ENCODE measurements around the gene SLC25A23.

Gene SLC25A23

GRCh38 chr19:6427131-6427530 lies 32.5 kb downstream of the SLC25A23 start:
- TF ChIP-seq FOXP2 (optimal IDR thresholded peaks at IDR 0.05; ENCODE audit: borderline replicate concordance, extremely low read depth, extremely low read length, insufficient read depth) (no peak), SIN3A (IDR thresholded peaks at IDR 0.05; ENCODE audit: borderline replicate concordance, insufficient read depth, low read length) (no peak), REST (IDR thresholded peaks at IDR 0.05; ENCODE audit: insufficient read depth in 1 of 2, low read depth in 2 of 2, low read length in 2 of 2) (no peak), POLR2AphosphoS5 (IDR thresholded peaks at IDR 0.05; ENCODE audit: low read depth, low read length) (no peak), TAF1 (IDR thresholded peaks at IDR 0.05; ENCODE audit: borderline replicate concordance, insufficient read depth, low read length) (no peak)

GRCh38 chr19:6425732-6426620 lies 33.6 kb downstream of the SLC25A23 start:
- no peak for TF ChIP-seq SIN3A (IDR thresholded peaks at IDR 0.05; ENCODE audit: borderline replicate concordance, insufficient read depth, low read length)
- no peak for TF ChIP-seq REST (IDR thresholded peaks at IDR 0.05; ENCODE audit: insufficient read depth in 1 of 2, low read depth in 2 of 2, low read length in 2 of 2)
- TF ChIP-seq POLR2AphosphoS5 (IDR thresholded peaks at IDR 0.05; ENCODE audit: low read depth, low read length): no peak
- TF ChIP-seq TAF1 (IDR thresholded peaks at IDR 0.05; ENCODE audit: borderline replicate concordance, insufficient read depth, low read length): no peak
- TF ChIP-seq FOXP2 (optimal IDR thresholded peaks at IDR 0.05; ENCODE audit: borderline replicate concordance, extremely low read depth, extremely low read length, insufficient read depth): no peak

GRCh38 chr19:6424939-6425731 lies 34.5 kb downstream of the SLC25A23 start:
- TF ChIP-seq FOXP2 (optimal IDR thresholded peaks at IDR 0.05; ENCODE audit: borderline replicate concordance, extremely low read depth, extremely low read length, insufficient read depth): peak; percentile 41
- no peak for TF ChIP-seq SIN3A (IDR thresholded peaks at IDR 0.05; ENCODE audit: borderline replicate concordance, insufficient read depth, low read length)

- no peak for TF ChIP-seq REST (IDR thresholded peaks at IDR 0.05; ENCODE audit: insufficient read depth in 1 of 2, low read depth in 2 of 2, low read length in 2 of 2)
- TF ChIP-seq FOXP2 (optimal IDR thresholded peaks at IDR 0.05; ENCODE audit: borderline replicate concordance, extremely low read depth, extremely low read length, insufficient read depth): no peak
- TF ChIP-seq SIN3A (IDR thresholded peaks at IDR 0.05; ENCODE audit: borderline replicate concordance, insufficient read depth, low read length): no peak
- TF ChIP-seq POLR2AphosphoS5 (IDR thresholded peaks at IDR 0.05; ENCODE audit: low read depth, low read length): peak; percentile 65; the same call in 1 of the 2 replicates
- TF ChIP-seq TAF1 (IDR thresholded peaks at IDR 0.05; ENCODE audit: borderline replicate concordance, insufficient read depth, low read length): no peak
Observed at GRCh38 chr19:6424195-6424938, 35.2 kb downstream of the SLC25A23 start, which contains the start of gene KHSRP. Gene KHSRP, minus strand, starts transcription at chr19:6424811. Its CDS starts 110 bp downstream, at chr19:6424701.

Measured in PFSK-1 (cell line).